GM13977 (cell line): ENCODE results near the gene PPP1R12C.

Source experiments
- DNase-seq: peaks from one replicate; pipeline ENCODE4 v3.0.0; 2012; ENCODE audit warnings: low spot score
- CTCF ChIP-seq: IDR thresholded peaks from 2 replicates; pipeline ENCODE4 v1.5.1; 2012; ENCODE audit warnings: mild to moderate bottlenecking, control low read depth; ENCODE audit not compliant: insufficient read depth; ENCODE audit errors: extremely low read depth, missing control alignments
- in situ Hi-C: fragments of 300-500 bp; cut with MboI; formaldehyde crosslinking; loops from one replicate; pipeline ENCODE4 v1.12.0; 2022; ENCODE audit warnings: low sequenced_read_pairs, low pct_unique_long_range_greater_than_20kb, mixed read lengths, inconsistent platforms; ENCODE audit not compliant: unreplicated experiment

The PPP1R12C gene

GRCh38 chr19:55094456-55095259, 22.8 kb downstream of the PPP1R12C start:
- no peak for DNase-seq
- no peak for TF ChIP-seq CTCF
- in situ Hi-C loops, result no loop called here

- in situ Hi-C loops, result no loop called here
- no peak for TF ChIP-seq CTCF
Measured at GRCh38 chr19:55092423-55093318, 24.8 kb downstream of the PPP1R12C start.

GRCh38 chr19:55091955-55092354, 25.5 kb downstream of the PPP1R12C start:
- in situ Hi-C loops, result no loop called here
- DNase-seq, result no peak
- TF ChIP-seq CTCF, result no peak

More at GRCh38 chr19:55092423-55093318, 24.8 kb downstream of the PPP1R12C start:
- DNase-seq, result no peak

GRCh38 chr19:55091126-55091910, 26.1 kb downstream of the PPP1R12C start:
- TF ChIP-seq CTCF, result no peak
- in situ Hi-C loops, result no loop called here
- no peak for DNase-seq

GRCh38 chr19:55090564-55090963, 26.9 kb downstream of the PPP1R12C start:
- DNase-seq, result no peak
- in situ Hi-C loops, result no loop called here
- no peak for TF ChIP-seq CTCF

GRCh38 chr19:55089342-55089944, 28.0 kb downstream of the PPP1R12C start:
- no peak for DNase-seq
- in situ Hi-C loops, result no loop called here
- TF ChIP-seq CTCF, result no peak
